ENCODE data around the gene SKA1.
"Not testable (repeated sequence)": the region's sequence is repeated elsewhere in the genome, so short reads cannot be mapped to it uniquely, and the experiment has no call there.

DNA sequence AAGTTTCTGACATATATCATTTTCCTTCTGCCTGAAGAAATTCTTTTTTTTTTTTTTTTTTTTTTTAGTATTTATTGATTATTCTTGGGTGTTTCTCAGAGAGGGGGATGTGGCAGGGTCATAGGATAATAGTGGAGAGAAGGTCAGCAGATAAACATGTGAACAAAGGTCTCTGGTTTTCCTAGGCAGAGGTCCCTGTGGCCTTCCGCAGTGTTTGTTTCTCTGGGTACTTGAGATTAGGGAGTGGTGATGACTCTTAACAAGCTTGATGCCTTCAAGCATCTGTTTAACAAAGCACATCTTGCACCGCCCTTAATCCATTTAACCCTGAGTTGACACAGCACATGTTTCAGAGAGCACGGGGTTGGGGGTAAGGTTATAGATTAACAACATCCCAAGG, 42.0 kb downstream of the SKA1 start:
- TF ChIP-seq, protein P1, sequence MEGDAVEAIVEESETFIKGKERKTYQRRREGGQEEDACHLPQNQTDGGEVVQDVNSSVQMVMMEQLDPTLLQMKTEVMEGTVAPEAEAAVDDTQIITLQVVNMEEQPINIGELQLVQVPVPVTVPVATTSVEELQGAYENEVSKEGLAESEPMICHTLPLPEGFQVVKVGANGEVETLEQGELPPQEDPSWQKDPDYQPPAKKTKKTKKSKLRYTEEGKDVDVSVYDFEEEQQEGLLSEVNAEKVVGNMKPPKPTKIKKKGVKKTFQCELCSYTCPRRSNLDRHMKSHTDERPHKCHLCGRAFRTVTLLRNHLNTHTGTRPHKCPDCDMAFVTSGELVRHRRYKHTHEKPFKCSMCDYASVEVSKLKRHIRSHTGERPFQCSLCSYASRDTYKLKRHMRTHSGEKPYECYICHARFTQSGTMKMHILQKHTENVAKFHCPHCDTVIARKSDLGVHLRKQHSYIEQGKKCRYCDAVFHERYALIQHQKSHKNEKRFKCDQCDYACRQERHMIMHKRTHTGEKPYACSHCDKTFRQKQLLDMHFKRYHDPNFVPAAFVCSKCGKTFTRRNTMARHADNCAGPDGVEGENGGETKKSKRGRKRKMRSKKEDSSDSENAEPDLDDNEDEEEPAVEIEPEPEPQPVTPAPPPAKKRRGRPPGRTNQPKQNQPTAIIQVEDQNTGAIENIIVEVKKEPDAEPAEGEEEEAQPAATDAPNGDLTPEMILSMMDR (IDR thresholded peaks at IDR 0.05; ENCODE audit: poor library complexity) = not testable (repeated sequence)
- not testable (repeated sequence) for TF ChIP-seq EZH2phosphoT487 (IDR thresholded peaks at IDR 0.05; ENCODE audit: low read depth, severe bottlenecking, unreplicated experiment)

Measured in hepatocyte (in vitro differentiated cells).